HCT116 (cell line): ENCODE results near the gene PTRHD1. TPM values are rescaled to one million over a fixed set of nuclear protein-coding genes. Genes with fewer than 3 reads are reported as not detected.

Source experiments
- ATAC-seq: fragments of 200-7000 bp; cut with Tn5 transposase; 2 replicates; pipeline ENCODE4 v1.9.1; 2020; ENCODE audit warnings: mild to moderate bottlenecking, moderate library complexity
- BruUV-seq: library from RNA; stranded (reverse); fragments of 400-500 nt; replicated peaks from 2 replicates; lab custom pipeline; 2021; lab: Mats Ljungman, UMichigan
- CTCF ChIA-PET: fragments of 300-600 bp; sonication (Branson Sonifier 250); formaldehyde crosslinking; loops from one replicate; lab custom pipeline; 2021; ENCODE audit warnings: antibody characterized with exemption; lab: Charles Lee
- POLR2A ChIA-PET: fragments of 300-600, 350-600 bp; sonication (Branson Sonifier 250); formaldehyde crosslinking; loops from one replicate; lab custom pipeline; 2021; ENCODE audit warnings: antibody characterized with exemption; lab: Charles Lee
- RAD21 ChIA-PET, 2 experiments: fragments of 300-600 bp; sonication (Branson Sonifier 250); formaldehyde crosslinking; loops; one replicate each; lab custom pipeline; 2023; ENCODE audit warnings: low total read pairs in 2 of 2; ENCODE audit not compliant: uncharacterized antibody in 2 of 2, unreplicated experiment in 2 of 2, low non-redundant PET in 1 of 2; lab: Charles Lee
- DNase-seq: peaks from one replicate; pipeline ENCODE4 v3.0.0-alpha.2; 2010; ENCODE audit warnings: low read depth, low spot score
- H2AFZ ChIP-seq: fragments of 200-600 bp; shearing (Covaris generic), sonication (generic); 2 replicates; pipeline ENCODE4 v1.6.1; 2017; ENCODE audit warnings: low read depth, mixed run types, mixed read lengths, antibody characterized with exemption, low read length; ENCODE audit not compliant: poor library complexity, severe bottlenecking
- H3K27ac ChIP-seq: 2 replicates; pipeline ENCODE4 v1.5.1; 2012; ENCODE audit warnings: low read depth, low read length
- H3K27me3 ChIP-seq: fragments of 200-600 bp; sonication (generic); 2 replicates; pipeline ENCODE4 v1.6.1; 2016; ENCODE audit warnings: mixed run types, low read length, mixed read lengths; ENCODE audit not compliant: insufficient read depth
- H3K36me3 ChIP-seq, 2 experiments: fragments of 200-500 bp in 1 of 2; fragments of 200-600 bp in 1 of 2; sonication (Bioruptor generic) in 1 of 2; sonication (generic) in 1 of 2; 2 replicates each; pipeline versions ENCODE4 v1.5.1 to v1.6.1; 2014 to 2016; ENCODE audit warnings: low read length in 2 of 2, inconsistent platforms in 1 of 2, mixed read lengths in 1 of 2, mixed run types in 1 of 2; ENCODE audit not compliant: insufficient read depth in 2 of 2, control insufficient read depth in 1 of 2
- H3K4me1 ChIP-seq, 2 experiments: fragments of 200-600 bp in 1 of 2; sonication (generic) in 1 of 2; 2 replicates each; pipeline versions ENCODE4 v1.5.1 to v1.6.1; 2012 to 2017; ENCODE audit warnings: low read length in 2 of 2, inconsistent platforms in 1 of 2, mild to moderate bottlenecking in 1 of 2, mixed read lengths in 1 of 2, mixed run types in 1 of 2, moderate library complexity in 1 of 2; ENCODE audit not compliant: insufficient read depth in 2 of 2, control insufficient read depth in 1 of 2
- H3K4me2 ChIP-seq: fragments of 200-600 bp; sonication (generic); 2 replicates; pipeline ENCODE4 v1.6.1; 2017; ENCODE audit warnings: mixed run types, low read length, mixed read lengths
- H3K4me3 ChIP-seq, 2 experiments: fragments of 200-600 bp in 1 of 2; sonication (generic) in 1 of 2; replicated peaks in 1 of 2; 2 replicates each; pipeline ENCODE4 v1.5.1; 2011 to 2016; ENCODE audit warnings: low read length in 2 of 2, control low read depth in 1 of 2, low read depth in 1 of 2, mild to moderate bottlenecking in 1 of 2, mixed read lengths in 1 of 2, mixed run types in 1 of 2
- H3K79me2 ChIP-seq: fragments of 200-600 bp; sonication (generic); 2 replicates; pipeline ENCODE4 v1.6.1; 2017; ENCODE audit warnings: mild to moderate bottlenecking, mixed run types, low read length, moderate library complexity, mixed read lengths; ENCODE audit not compliant: insufficient read depth
- H3K9ac ChIP-seq: fragments of 200-600 bp; sonication (generic); 2 replicates; pipeline ENCODE4 v1.6.1; 2016; ENCODE audit warnings: low read length, mixed read lengths
- H3K9me2 ChIP-seq: fragments of 200-600 bp; sonication (generic), shearing (Covaris generic); 2 replicates; pipeline ENCODE4 v1.6.1; 2017; ENCODE audit warnings: mixed run types, mild to moderate bottlenecking, moderate library complexity; ENCODE audit not compliant: insufficient read depth
- H3K9me3 ChIP-seq, 2 experiments: fragments of 200-500 bp in 1 of 2; fragments of 200-600 bp in 1 of 2; sonication (Bioruptor generic) in 1 of 2; sonication (generic) in 1 of 2; 2 replicates each; pipeline ENCODE4 v1.6.1; 2014 to 2017; ENCODE audit warnings: low read length in 2 of 2, mixed read lengths in 2 of 2, inconsistent platforms in 1 of 2, low read depth in 1 of 2, mild to moderate bottlenecking in 1 of 2, mixed run types in 1 of 2, moderate library complexity in 1 of 2; ENCODE audit not compliant: control insufficient read depth in 1 of 2, insufficient read depth in 1 of 2
- H4K20me1 ChIP-seq: fragments of 200-600 bp; sonication (generic), shearing (Covaris generic); 2 replicates; pipeline ENCODE4 v1.6.1; 2017; ENCODE audit warnings: mixed run types, mild to moderate bottlenecking, moderate library complexity; ENCODE audit not compliant: insufficient read depth
- CBX3 ChIP-seq: IDR thresholded peaks from 2 replicates; pipeline ENCODE4 v1.6.1; 2012; ENCODE audit warnings: low read depth
- CTCF ChIP-seq, 3 experiments: fragments of 200-600 bp in 1 of 3; sonication (generic) in 1 of 3; IDR thresholded peaks in 2 of 3; conservative IDR thresholded peaks in 1 of 3; 2 replicates each; pipeline ENCODE4 v1.5.1; 2012 to 2017; ENCODE audit warnings: low read depth in 2 of 3, low read length in 2 of 3, antibody characterized with exemption in 1 of 3, borderline replicate concordance in 1 of 3, control low read depth in 1 of 3, mild to moderate bottlenecking in 1 of 3, mixed read lengths in 1 of 3, mixed run types in 1 of 3, moderate library complexity in 1 of 3; ENCODE audit not compliant: insufficient read depth in 1 of 3
- EGR1 ChIP-seq: IDR thresholded peaks from 2 replicates; pipeline ENCODE4 v1.6.1; 2012; ENCODE audit warnings: low read depth
- EZH2phosphoT487 ChIP-seq: fragments of 200-600 bp; IDR thresholded peaks from 2 replicates; pipeline ENCODE4 v1.6.1; 2018; ENCODE audit warnings: antibody characterized with exemption, borderline replicate concordance
- FOSL1 ChIP-seq: IDR thresholded peaks from 2 replicates; pipeline ENCODE4 v1.6.1; 2012; ENCODE audit warnings: low read depth
- JUND ChIP-seq: IDR thresholded peaks from 2 replicates; pipeline ENCODE4 v1.6.1; 2012
- MAX ChIP-seq: IDR thresholded peaks from 2 replicates; pipeline ENCODE4 v1.6.1; 2012
- POLR2A ChIP-seq: IDR thresholded peaks from 2 replicates; pipeline ENCODE4 v1.7.0; 2011; ENCODE audit warnings: borderline replicate concordance; ENCODE audit not compliant: insufficient read depth, insufficient read length; ENCODE audit errors: extremely low read depth
- POLR2AphosphoS5 ChIP-seq: IDR thresholded peaks from 2 replicates; pipeline ENCODE4 v1.6.1; 2011; ENCODE audit warnings: mild to moderate bottlenecking, low read depth, low read length, moderate library complexity
- RAD21 ChIP-seq: IDR thresholded peaks from 2 replicates; pipeline ENCODE4 v1.6.1; 2012; ENCODE audit warnings: low read depth, mild to moderate bottlenecking
- SIN3A ChIP-seq: IDR thresholded peaks from 2 replicates; pipeline ENCODE4 v1.6.1; 2012; ENCODE audit warnings: low read depth
- SRF ChIP-seq: IDR thresholded peaks from 2 replicates; pipeline ENCODE4 v1.6.1; 2012; ENCODE audit warnings: low read depth
- TCF7L2 ChIP-seq: IDR thresholded peaks from 2 replicates; pipeline ENCODE4 v1.7.0; 2011; ENCODE audit warnings: borderline replicate concordance, inconsistent platforms; ENCODE audit not compliant: insufficient read depth, insufficient read length; ENCODE audit errors: extremely low read depth
- YY1 ChIP-seq: IDR thresholded peaks from 2 replicates; pipeline ENCODE4 v1.6.1; 2011; ENCODE audit warnings: low read length, low read depth, moderate library complexity, mild to moderate bottlenecking; ENCODE audit not compliant: insufficient replicate concordance; ENCODE audit errors: extremely low read depth
- ZBTB33 ChIP-seq: IDR thresholded peaks from 2 replicates; pipeline ENCODE4 v1.6.1; 2011; ENCODE audit warnings: mild to moderate bottlenecking, low read length, moderate library complexity; ENCODE audit not compliant: insufficient replicate concordance; ENCODE audit errors: extremely low read depth
- ZFX ChIP-seq: fragments of 450-650 bp; IDR thresholded peaks from 2 replicates; pipeline ENCODE4 v1.6.1; 2017
- ZNF274 ChIP-seq: fragments of 200-500 bp; sonication (Bioruptor generic); IDR thresholded peaks from 2 replicates; pipeline ENCODE4 v1.6.1; 2014; ENCODE audit warnings: mild to moderate bottlenecking, low read depth, low read length, inconsistent platforms
- intact Hi-C: fragments of 100-400 bp; cut with micrococcal nuclease; formaldehyde crosslinking; loops from 2 replicates; pipeline ENCODE4 v1.10.0; 2022
- total RNA-seq: library from RNA; stranded (reverse); gene quantifications from one replicate; pipeline ENCODE4 v1.2.1, GENCODE V29; 2021; ENCODE audit not compliant: unreplicated experiment
- TF ChIP-seq, protein P1 (sequence below): IDR thresholded peaks from 2 replicates; pipeline ENCODE4 v1.6.1; 2012

PTRHD1 gene
- total RNA-seq, 1 experiment from 2014 or later = 24.3 TPM

DNA sequence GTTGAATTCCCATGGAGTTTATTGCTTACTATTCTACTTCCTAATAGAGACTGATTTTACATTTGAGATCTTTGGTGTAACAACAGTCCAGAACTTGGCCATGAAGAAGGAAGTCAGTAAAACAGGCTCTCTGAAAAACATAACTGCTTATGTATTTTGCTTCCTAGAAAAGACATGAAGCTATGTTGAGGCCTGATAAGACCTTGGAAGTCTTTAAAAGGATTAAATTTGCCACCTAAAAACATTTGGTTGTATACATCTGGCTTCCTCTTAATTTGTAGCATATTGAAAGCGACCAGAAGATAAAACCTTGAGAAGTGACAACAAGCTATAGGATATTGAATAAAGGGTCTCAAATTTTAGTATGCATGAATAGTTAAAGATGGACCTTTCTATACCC lies 36.4 kb downstream of the PTRHD1 start (continued):
- TF ChIP-seq RAD21 (no peak), ZBTB33 (no peak), JUND (no peak), FOSL1 (no peak), ZFX (no peak)
- TF ChIP-seq, protein P1, sequence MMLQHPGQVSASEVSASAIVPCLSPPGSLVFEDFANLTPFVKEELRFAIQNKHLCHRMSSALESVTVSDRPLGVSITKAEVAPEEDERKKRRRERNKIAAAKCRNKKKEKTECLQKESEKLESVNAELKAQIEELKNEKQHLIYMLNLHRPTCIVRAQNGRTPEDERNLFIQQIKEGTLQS = no peak

- Histone ChIP-seq H3K9ac (no peak overlapping the region), H3K27ac (no peak overlapping the region), H3K9me3 (no peaks in the 10 kb centered on the region), H2AFZ (no peak overlapping the region), H3K9me2 (no peaks in the 10 kb centered on the region), H3K4me2 (no peak overlapping the region), H3K4me3 (no peak overlapping the region), H3K36me3 (peaks cover 0 to 3% of the 10 kb centered on the region in 2 experiments; a peak in 1 of 4 replicates), H3K79me2 (no peaks in the 10 kb centered on the region), H4K20me1 (no peaks in the 10 kb centered on the region)
- RAD21 ChIA-PET = no interaction called here
- BruUV-seq = no TSS peak
- CTCF ChIA-PET = no interaction called here
- no peak for DNase-seq
- intact Hi-C loops = no loop called here
- TF ChIP-seq FOSL1 (no peak), CTCF (IDR thresholded peaks at IDR 0.05 in 2 of 3, conservative IDR thresholded peaks at IDR 0.05 in 1 of 3; ENCODE audit: borderline replicate concordance in 1 of 3, insufficient read depth in 1 of 3, low read depth in 2 of 3, low read length in 2 of 3) (no peak), EGR1 (no peak), MAX (no peak), EZH2phosphoT487 (no peak), CBX3 (no peak), ZNF274 (no peak), SIN3A (no peak), YY1 (no peak), TCF7L2 (no peak), POLR2A (no peak), POLR2AphosphoS5 (no peak), ZFX (no peak), RAD21 (no peak), ZBTB33 (no peak), SRF (no peak)
- TF ChIP-seq, protein P1 = no peak
- TF ChIP-seq, all 23 proteins: peak for 0
- Histone ChIP-seq H3K27me3 (no peaks in the 10 kb centered on the region), H3K4me1 (no peaks in the 10 kb centered on the region)
- ATAC-seq = no peak
- POLR2A ChIA-PET = no interaction called here
Measured at GRCh38 chr2:24754985-24755705, 38.0 kb downstream of the PTRHD1 start.
